Measurements from ENCODE around the gene IBA57.

Gene IBA57

GRCh38 chr1:228152097-228152917 is 13.3 kb upstream of the IBA57 start:
- H3K4me2 ChIP-seq (ENCODE audit: low read length): no peak overlapping the region

GRCh38 chr1:228152918-228153258 is 12.7 kb upstream of the IBA57 start:
- no peaks in the 10 kb centered on the region for H3K9me3 ChIP-seq (replicated peaks; ENCODE audit: low read length)
- H3K36me3 ChIP-seq (ENCODE audit: insufficient read depth, low read length): peaks cover 18% of the 10 kb centered on the region
- no peak overlapping the region for H3K4me3 ChIP-seq (ENCODE audit: low read length)
- peaks cover 33% of the 10 kb centered on the region for H3K4me1 ChIP-seq (ENCODE audit: control insufficient read depth, insufficient read depth, low read length)
- H3K27me3 ChIP-seq (ENCODE audit: control insufficient read depth, insufficient read depth, low read length): peaks cover 2% of the 10 kb centered on the region
- no peak overlapping the region for H3K9ac ChIP-seq (ENCODE audit: low read depth, low read length)
- no peak overlapping the region for H3K4me2 ChIP-seq (ENCODE audit: low read length)

More at GRCh38 chr1:228152097-228152917, 13.3 kb upstream of the IBA57 start:
- H3K9me3 ChIP-seq (replicated peaks; ENCODE audit: low read length): no peaks in the 10 kb centered on the region
- no peaks in the 10 kb centered on the region for H3K27me3 ChIP-seq (ENCODE audit: control insufficient read depth, insufficient read depth, low read length)
- no peak overlapping the region for H3K9ac ChIP-seq (ENCODE audit: low read depth, low read length)
- peaks cover 24% of the 10 kb centered on the region for H3K36me3 ChIP-seq (ENCODE audit: insufficient read depth, low read length)
- H3K4me1 ChIP-seq (ENCODE audit: control insufficient read depth, insufficient read depth, low read length): peaks cover 33% of the 10 kb centered on the region
- H3K4me3 ChIP-seq (ENCODE audit: low read length): no peak overlapping the region

- Histone ChIP-seq H3K9ac (ENCODE audit: low read depth, low read length) (no peak overlapping the region), H3K27me3 (ENCODE audit: control insufficient read depth, insufficient read depth, low read length) (peaks cover 10% of the 10 kb centered on the region), H3K4me2 (ENCODE audit: low read length) (no peak overlapping the region), H3K4me1 (ENCODE audit: control insufficient read depth, insufficient read depth, low read length) (peaks cover 22% of the 10 kb centered on the region), H3K36me3 (ENCODE audit: insufficient read depth, low read length) (peaks cover 6% of the 10 kb centered on the region), H3K9me3 (replicated peaks; ENCODE audit: low read length) (no peaks in the 10 kb centered on the region), H3K4me3 (ENCODE audit: low read length) (no peak overlapping the region)
These were observed 11.5 kb upstream of the IBA57 start for GRCh38 chr1:228154021-228154669.

- Histone ChIP-seq H3K4me2 (ENCODE audit: low read length) (no peak overlapping the region), H3K4me3 (ENCODE audit: low read length) (no peak overlapping the region), H3K4me1 (ENCODE audit: control insufficient read depth, insufficient read depth, low read length) (peaks cover 14% of the 10 kb centered on the region), H3K27me3 (ENCODE audit: control insufficient read depth, insufficient read depth, low read length) (peaks cover 11% of the 10 kb centered on the region), H3K9ac (ENCODE audit: low read depth, low read length) (no peak overlapping the region), H3K36me3 (ENCODE audit: insufficient read depth, low read length) (peaks cover 3% of the 10 kb centered on the region), H3K9me3 (replicated peaks; ENCODE audit: low read length) (no peaks in the 10 kb centered on the region)
These were observed 10.7 kb upstream of the IBA57 start for GRCh38 chr1:228154670-228155571.

GRCh38 chr1:228155596-228156514 is 9.7 kb upstream of the IBA57 start:
- Histone ChIP-seq H3K9me3 (replicated peaks; ENCODE audit: low read length) (no peaks in the 10 kb centered on the region), H3K9ac (ENCODE audit: low read depth, low read length) (no peak overlapping the region), H3K4me3 (ENCODE audit: low read length) (no peak overlapping the region), H3K4me2 (ENCODE audit: low read length) (no peak overlapping the region), H3K36me3 (ENCODE audit: insufficient read depth, low read length) (no peaks in the 10 kb centered on the region), H3K4me1 (ENCODE audit: control insufficient read depth, insufficient read depth, low read length) (peaks cover 5% of the 10 kb centered on the region), H3K27me3 (ENCODE audit: control insufficient read depth, insufficient read depth, low read length) (peaks cover 11% of the 10 kb centered on the region)

GRCh38 chr1:228156515-228156881 is 9.1 kb upstream of the IBA57 start:
- no peaks in the 10 kb centered on the region for H3K9me3 ChIP-seq (replicated peaks; ENCODE audit: low read length)
- H3K4me3 ChIP-seq (ENCODE audit: low read length): no peak overlapping the region
- H3K4me2 ChIP-seq (ENCODE audit: low read length): no peak overlapping the region
- H3K9ac ChIP-seq (ENCODE audit: low read depth, low read length): no peak overlapping the region
- H3K4me1 ChIP-seq (ENCODE audit: control insufficient read depth, insufficient read depth, low read length): peaks cover 3% of the 10 kb centered on the region
- peaks cover 11% of the 10 kb centered on the region for H3K27me3 ChIP-seq (ENCODE audit: control insufficient read depth, insufficient read depth, low read length)
- H3K36me3 ChIP-seq (ENCODE audit: insufficient read depth, low read length): no peaks in the 10 kb centered on the region

- Histone ChIP-seq H3K9me3 (replicated peaks; ENCODE audit: low read length) (no peaks in the 10 kb centered on the region), H3K36me3 (ENCODE audit: insufficient read depth, low read length) (no peaks in the 10 kb centered on the region), H3K9ac (ENCODE audit: low read depth, low read length) (no peak overlapping the region), H3K4me2 (ENCODE audit: low read length) (no peak overlapping the region), H3K4me3 (ENCODE audit: low read length) (no peak overlapping the region), H3K4me1 (ENCODE audit: control insufficient read depth, insufficient read depth, low read length) (peaks cover 9% of the 10 kb centered on the region), H3K27me3 (ENCODE audit: control insufficient read depth, insufficient read depth, low read length) (peaks cover 11% of the 10 kb centered on the region)
These were observed 8.5 kb upstream of the IBA57 start for GRCh38 chr1:228156941-228157728.

- H3K4me2 ChIP-seq (ENCODE audit: low read length): no peak overlapping the region
- no peak overlapping the region for H3K9ac ChIP-seq (ENCODE audit: low read depth, low read length)
- no peak overlapping the region for H3K4me3 ChIP-seq (ENCODE audit: low read length)
- peaks cover 11% of the 10 kb centered on the region for H3K27me3 ChIP-seq (ENCODE audit: control insufficient read depth, insufficient read depth, low read length)
- H3K4me1 ChIP-seq (ENCODE audit: control insufficient read depth, insufficient read depth, low read length): peaks cover 15% of the 10 kb centered on the region
- no peaks in the 10 kb centered on the region for H3K36me3 ChIP-seq (ENCODE audit: insufficient read depth, low read length)
- H3K9me3 ChIP-seq (replicated peaks; ENCODE audit: low read length): no peaks in the 10 kb centered on the region
These were observed 7.9 kb upstream of the IBA57 start for GRCh38 chr1:228157729-228158126.

GRCh38 chr1:228158151-228159007 is 7.2 kb upstream of the IBA57 start:
- Histone ChIP-seq H3K9ac (ENCODE audit: low read depth, low read length) (no peak overlapping the region), H3K4me3 (ENCODE audit: low read length) (no peak overlapping the region), H3K27me3 (ENCODE audit: control insufficient read depth, insufficient read depth, low read length) (peaks cover 11% of the 10 kb centered on the region), H3K4me1 (ENCODE audit: control insufficient read depth, insufficient read depth, low read length) (peaks cover 21% of the 10 kb centered on the region), H3K9me3 (replicated peaks; ENCODE audit: low read length) (no peaks in the 10 kb centered on the region), H3K36me3 (ENCODE audit: insufficient read depth, low read length) (no peaks in the 10 kb centered on the region), H3K4me2 (ENCODE audit: low read length) (no peak overlapping the region)

Data from skeletal muscle satellite cell (primary cell).